ENCODE measurements around the gene TRPM2.

Gene TRPM2

GRCh38 chr21:44372616-44373015 lies 19.2 kb downstream of the TRPM2 start:
- H3K4me3 ChIP-seq (ENCODE audit: low read depth, low read length): no peak overlapping the region
- no peak for TF ChIP-seq CTCF (IDR thresholded peaks at IDR 0.05; ENCODE audit: low read depth, low read length)

- no peak overlapping the region for H3K4me3 ChIP-seq (ENCODE audit: low read depth, low read length)
- no peak for TF ChIP-seq CTCF (IDR thresholded peaks at IDR 0.05; ENCODE audit: low read depth, low read length)
These were observed 21.3 kb downstream of the TRPM2 start for GRCh38 chr21:44374601-44375280.

- TF ChIP-seq CTCF (IDR thresholded peaks at IDR 0.05; ENCODE audit: low read depth, low read length): no peak
These were observed 21.8 kb downstream of the TRPM2 start for GRCh38 chr21:44375281-44375651.

GRCh38 chr21:44375761-44376241 lies 22.4 kb downstream of the TRPM2 start:
- H3K4me3 ChIP-seq (ENCODE audit: low read depth, low read length): no peak overlapping the region
- no peak for TF ChIP-seq CTCF (IDR thresholded peaks at IDR 0.05; ENCODE audit: low read depth, low read length)

More at GRCh38 chr21:44375281-44375651, 21.8 kb downstream of the TRPM2 start:
- H3K4me3 ChIP-seq (ENCODE audit: low read depth, low read length): no peak overlapping the region

- TF ChIP-seq CTCF (IDR thresholded peaks at IDR 0.05; ENCODE audit: low read depth, low read length): no peak
These were observed 23.2 kb downstream of the TRPM2 start for GRCh38 chr21:44376606-44377005.

GRCh38 chr21:44377201-44377921 lies 23.9 kb downstream of the TRPM2 start:
- no peak for TF ChIP-seq CTCF (IDR thresholded peaks at IDR 0.05; ENCODE audit: low read depth, low read length)
- H3K4me3 ChIP-seq (ENCODE audit: low read depth, low read length): no peak overlapping the region

More at GRCh38 chr21:44376606-44377005, 23.2 kb downstream of the TRPM2 start:
- H3K4me3 ChIP-seq (ENCODE audit: low read depth, low read length): no peak overlapping the region

Data from WI38 (cell line).